HG02623 (cell line): Measurements from ENCODE around the gene ZBTB22.
A peak's percentile ranks its signal among the peaks of the same experiment; 100 is the strongest.

Experiments used
- ATAC-seq: cut with Tn5 transposase; IDR thresholded peaks from one replicate; pipeline ENCODE4 v1.9.1; 2021; ENCODE audit warnings: moderate library complexity; ENCODE audit not compliant: unreplicated experiment

ZBTB22 gene

GRCh38 chr6:33329058-33329457 is 11.5 kb upstream of the ZBTB22 start:
- no peak for ATAC-seq

- no peak for ATAC-seq
Measured at GRCh38 chr6:33324125-33324524, 6.6 kb upstream of the ZBTB22 start.

GRCh38 chr6:33323623-33323948 is 6.0 kb upstream of the ZBTB22 start:
- no peak for ATAC-seq

- no peak for ATAC-seq
Measured at GRCh38 chr6:33321227-33321626, 3.7 kb upstream of the ZBTB22 start.

- no peak for ATAC-seq
Measured at GRCh38 chr6:33320315-33321181, 3.0 kb upstream of the ZBTB22 start.

GRCh38 chr6:33319939-33320314 is 2.4 kb upstream of the ZBTB22 start:
- ATAC-seq: no peak

GRCh38 chr6:33318426-33319073 is 1.0 kb upstream of the ZBTB22 start:
- ATAC-seq: no peak

GRCh38 chr6:33317419-33317668 is 200 bp downstream of the ZBTB22 start:
- no peak for ATAC-seq

GRCh38 chr6:33316603-33317418 is 733 bp downstream of the ZBTB22 start:
- ATAC-seq: no peak

GRCh38 chr6:33315793-33316602 is 1.5 kb downstream of the ZBTB22 start:
- no peak for ATAC-seq

- ATAC-seq: no peak
Measured at GRCh38 chr6:33314943-33315792, 2.4 kb downstream of the ZBTB22 start.

GRCh38 chr6:33314515-33314942 is 3.0 kb downstream of the ZBTB22 start:
- ATAC-seq: no peak

GRCh38 chr6:33313709-33314514 is 3.6 kb downstream of the ZBTB22 start, which contains the start of gene TAPBP:
Gene TAPBP (minus strand): TSS chr6:33314078. CDS start chr6:33314041, 37 bp downstream.
- peak; percentile 39 for ATAC-seq

- ATAC-seq: no peak
Measured at GRCh38 chr6:33313105-33313708, 4.3 kb downstream of the ZBTB22 start.

- no peak for ATAC-seq
Measured at GRCh38 chr6:33312361-33313104, 5.0 kb downstream of the ZBTB22 start.

GRCh38 chr6:33306356-33306755 is 11.2 kb downstream of the ZBTB22 start:
- ATAC-seq: no peak

GRCh38 chr6:33305052-33305451 is 12.5 kb downstream of the ZBTB22 start:
- no peak for ATAC-seq

GRCh38 chr6:33304216-33304615 is 13.3 kb downstream of the ZBTB22 start:
- ATAC-seq: no peak
